ENCODE results near the gene GLOD5.

DNA sequence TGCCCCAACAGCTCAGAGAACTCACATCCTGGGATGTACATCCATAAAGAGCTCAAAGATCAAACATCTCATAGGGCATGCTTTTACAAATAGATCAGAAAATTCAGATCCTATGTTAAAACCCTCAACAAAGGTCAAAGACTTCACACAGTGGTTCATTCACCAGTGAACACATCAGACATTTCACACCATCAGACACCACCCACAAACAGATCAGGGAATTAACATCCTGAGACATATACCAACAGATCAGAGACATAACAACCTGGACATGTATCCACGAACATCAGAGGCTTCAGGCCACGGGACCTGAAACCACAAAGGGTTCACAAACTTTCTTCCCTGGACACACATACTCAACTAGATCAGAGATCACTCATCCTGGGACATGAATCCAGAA, 41.6 kb upstream of the GLOD5 start:
- TF ChIP-seq JUN (IDR thresholded peaks at IDR 0.05) (no peak), CTCF (IDR thresholded peaks at IDR 0.05) (no peak), BHLHE40 (IDR thresholded peaks at IDR 0.05; ENCODE audit: low read depth, low read length) (no peak), POLR2A (IDR thresholded peaks at IDR 0.05; ENCODE audit: low read length) (no peak), EP300 (IDR thresholded peaks at IDR 0.05) (no peak), KDM1A (IDR thresholded peaks at IDR 0.05; ENCODE audit: low read depth) (no peak), HEYL (CRISPR knock-in tag; IDR thresholded peaks at IDR 0.05) (no peak)
- TF ChIP-seq, protein P1, sequence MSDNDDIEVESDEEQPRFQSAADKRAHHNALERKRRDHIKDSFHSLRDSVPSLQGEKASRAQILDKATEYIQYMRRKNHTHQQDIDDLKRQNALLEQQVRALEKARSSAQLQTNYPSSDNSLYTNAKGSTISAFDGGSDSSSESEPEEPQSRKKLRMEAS (IDR thresholded peaks at IDR 0.05): no peak
- TF ChIP-seq, protein P2, sequence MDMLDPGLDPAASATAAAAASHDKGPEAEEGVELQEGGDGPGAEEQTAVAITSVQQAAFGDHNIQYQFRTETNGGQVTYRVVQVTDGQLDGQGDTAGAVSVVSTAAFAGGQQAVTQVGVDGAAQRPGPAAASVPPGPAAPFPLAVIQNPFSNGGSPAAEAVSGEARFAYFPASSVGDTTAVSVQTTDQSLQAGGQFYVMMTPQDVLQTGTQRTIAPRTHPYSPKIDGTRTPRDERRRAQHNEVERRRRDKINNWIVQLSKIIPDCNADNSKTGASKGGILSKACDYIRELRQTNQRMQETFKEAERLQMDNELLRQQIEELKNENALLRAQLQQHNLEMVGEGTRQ (IDR thresholded peaks at IDR 0.05): no peak
